Stimulated activated CD4-positive, alpha-beta T cell treated with anti-CD3 and anti-CD28 coated beads, Interleukin-15, amount 100 ng/mL, for 1 hour (primary cell): ENCODE results near the gene SLC1A2.

ENCODE experiments used
- DNase-seq, 2 donors: peaks; one replicate each; pipeline ENCODE4 v3.0.0-alpha.2; 2020; ENCODE audit warnings: low read depth in 1 of 2, low spot score in 1 of 2

SLC1A2 gene

DNA sequence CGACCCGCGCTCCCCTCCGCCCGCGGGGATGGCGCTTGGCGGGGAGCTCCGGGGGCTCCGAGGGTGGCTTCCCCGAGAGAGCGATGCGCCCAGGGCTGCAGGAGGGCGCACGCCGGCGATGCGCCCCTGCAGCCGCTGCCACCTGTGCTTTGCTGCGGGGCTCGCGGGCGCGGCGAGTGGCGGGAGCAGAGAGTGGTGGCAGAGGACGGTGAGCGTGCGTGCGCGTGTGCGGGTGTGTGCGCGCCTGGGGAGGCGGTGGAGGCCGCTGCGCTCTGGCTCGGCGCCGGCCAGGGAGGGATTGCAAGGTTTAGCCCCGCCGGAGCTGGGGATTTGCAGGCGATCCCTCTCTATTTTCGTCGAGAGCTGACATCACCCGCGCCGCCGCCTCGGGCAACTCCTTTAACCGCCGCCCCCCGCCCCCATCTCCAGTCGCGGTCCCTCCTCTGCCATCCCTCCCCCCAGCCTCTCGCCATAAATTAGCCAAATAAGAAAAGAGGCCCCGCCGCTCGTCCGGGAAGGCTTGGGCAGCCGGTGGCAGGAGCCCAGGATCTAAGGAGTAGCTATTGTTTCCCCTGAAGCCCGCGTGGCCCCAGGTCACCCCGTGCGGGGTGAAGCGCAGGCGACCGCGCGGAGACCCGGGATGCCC is at the start of gene SLC1A2:
TSS of gene SLC1A2 (minus strand) at position 375 of the 646 bp plus-strand sequence. CDS start 592 bp downstream, outside the sequence.
- DNase-seq, result no peak

GRCh38 chr11:35466058-35466457 is 46.7 kb upstream of the SLC1A2 start:
- DNase-seq, result no peak

GRCh38 chr11:35464308-35464707 is 45.0 kb upstream of the SLC1A2 start:
- no peak for DNase-seq

GRCh38 chr11:35463331-35463751 is 44.0 kb upstream of the SLC1A2 start:
- DNase-seq, result no peak

GRCh38 chr11:35461917-35462538 is 42.7 kb upstream of the SLC1A2 start:
- no peak for DNase-seq

DNA sequence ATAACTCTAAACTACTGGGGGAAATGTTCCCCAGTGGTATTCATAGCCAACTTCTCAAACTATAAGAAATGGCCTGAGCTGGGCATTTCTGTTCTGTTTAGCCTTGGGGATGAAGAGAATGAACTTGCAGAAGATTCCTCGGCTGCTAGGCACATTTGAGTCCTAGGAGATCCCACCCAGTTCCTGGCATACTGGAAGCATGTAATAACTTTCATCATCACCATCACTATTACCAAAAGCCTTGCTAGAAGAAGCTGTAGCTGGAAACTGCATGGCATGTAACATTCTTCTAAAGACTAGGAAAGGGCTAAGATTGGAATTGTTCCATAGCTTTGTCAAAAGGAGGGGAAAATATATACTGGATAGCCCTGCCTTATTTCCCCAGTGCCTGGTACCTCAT is 40.1 kb upstream of the SLC1A2 start:
- DNase-seq, result no peak

DNA sequence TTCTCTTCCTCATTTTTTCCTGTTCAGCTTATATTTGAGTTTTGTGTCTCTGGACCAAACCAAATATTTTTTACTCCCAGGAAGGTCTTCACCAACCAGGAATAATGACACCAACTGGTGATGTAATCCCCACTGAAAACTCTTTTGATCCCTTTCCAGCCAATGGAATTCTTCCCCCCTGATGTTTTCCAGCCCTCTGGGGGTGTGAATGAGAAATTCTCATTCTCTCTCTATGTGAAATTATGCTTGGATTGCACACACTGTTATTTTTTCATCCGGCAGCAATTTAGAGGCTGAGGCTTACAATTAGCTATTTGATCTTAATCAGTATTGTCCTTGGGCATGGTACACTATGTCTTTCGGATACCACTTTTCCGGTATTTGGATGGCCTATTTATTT is 39.5 kb upstream of the SLC1A2 start:
- no peak for DNase-seq

GRCh38 chr11:35454362-35454761 is 35.0 kb upstream of the SLC1A2 start:
- DNase-seq, result no peak

- DNase-seq, result no peak
Measured at GRCh38 chr11:35436581-35437250, 17.4 kb upstream of the SLC1A2 start.

- no peak for DNase-seq
Measured at GRCh38 chr11:35433588-35433987, 14.2 kb upstream of the SLC1A2 start.

DNA sequence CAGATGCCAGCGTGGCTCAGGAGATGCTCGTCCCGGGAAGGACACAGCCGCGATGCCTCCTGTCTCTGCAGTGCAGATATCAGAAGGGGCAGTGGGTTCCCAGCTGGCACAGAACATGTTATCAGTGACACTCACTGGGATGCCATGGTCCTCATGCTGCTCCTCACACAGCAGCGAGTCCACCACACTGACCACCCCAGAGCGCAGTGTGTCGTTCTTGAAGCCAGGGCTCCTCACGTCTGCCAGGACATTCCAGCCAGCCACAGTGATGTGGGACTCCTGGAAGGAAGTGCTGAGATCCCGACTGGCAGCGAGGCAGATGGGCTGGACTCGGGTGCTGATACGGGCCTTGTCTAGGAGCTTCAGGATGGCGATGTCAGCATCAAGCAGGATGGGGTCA is 13.1 kb upstream of the SLC1A2 start:
- no peak for DNase-seq

- DNase-seq, result no peak
Measured at GRCh38 chr11:35427071-35427470, 7.7 kb upstream of the SLC1A2 start.

- DNase-seq, result no peak
Measured at GRCh38 chr11:35426351-35426750, 7.0 kb upstream of the SLC1A2 start.

DNA sequence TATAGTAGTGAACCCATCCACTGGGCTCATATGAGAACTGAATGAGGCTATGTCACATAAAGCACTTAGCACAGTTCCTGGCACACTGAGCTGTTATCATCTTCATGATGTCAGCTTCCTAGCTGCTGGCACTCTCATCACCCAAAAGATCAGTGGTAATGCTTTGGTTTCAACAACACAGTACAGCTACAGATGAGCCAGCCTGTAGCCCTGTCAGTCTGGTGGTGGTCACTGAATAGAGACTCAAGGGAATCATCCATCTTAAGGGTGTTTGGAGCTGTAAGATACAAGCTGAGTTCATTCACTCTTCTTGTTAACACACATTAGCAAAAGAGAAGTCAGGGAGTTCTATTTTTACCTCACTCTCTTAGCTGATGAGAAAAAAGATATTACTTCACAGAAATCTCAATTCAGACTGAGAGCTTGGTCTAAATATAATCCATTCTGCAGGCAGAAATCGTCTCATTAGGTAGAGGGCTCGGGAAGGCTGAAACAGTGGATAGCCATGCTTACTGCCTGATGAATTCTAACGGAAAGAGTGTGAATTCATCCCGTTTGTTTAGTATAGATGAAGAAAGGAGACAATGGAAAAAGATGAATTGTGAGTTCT is 6.3 kb upstream of the SLC1A2 start:
- DNase-seq, result no peak

DNA sequence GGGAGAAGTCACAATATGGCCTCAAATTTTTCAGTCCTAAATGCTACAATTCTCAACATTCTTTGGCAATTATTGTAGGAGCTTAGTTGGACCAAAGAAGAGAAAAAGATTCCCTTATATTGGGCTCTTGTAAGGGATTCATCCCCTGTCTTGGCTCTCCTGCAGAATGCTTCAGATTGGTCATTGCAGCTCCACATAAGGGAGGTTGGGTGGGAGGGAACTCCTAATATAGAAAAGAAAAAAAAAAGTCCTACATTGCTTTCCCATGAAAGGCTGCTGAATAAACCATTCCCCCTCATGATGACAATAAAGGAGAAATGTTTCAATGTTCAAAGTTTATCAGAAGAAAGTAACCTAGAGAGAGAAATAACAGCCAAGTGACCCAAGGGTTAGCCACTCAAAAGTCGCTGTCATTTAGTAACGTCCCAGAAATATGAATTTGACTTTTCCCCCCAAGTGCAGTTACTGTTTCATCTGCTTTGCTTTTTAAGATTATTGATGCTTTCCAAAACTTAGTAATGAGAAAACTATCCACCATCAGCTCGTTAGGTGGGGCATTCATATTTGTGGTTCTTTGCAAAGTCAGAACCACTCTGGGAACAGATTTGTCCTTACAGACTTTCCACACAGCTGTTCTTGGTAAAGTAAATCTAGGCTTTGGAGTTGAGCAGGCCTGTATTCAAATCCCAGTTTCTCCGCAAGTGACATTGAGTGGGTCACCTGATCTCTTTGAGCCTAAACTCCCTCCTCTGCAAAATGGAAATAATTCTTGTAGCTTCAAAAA is 5.0 kb upstream of the SLC1A2 start:
- no peak for DNase-seq

- no peak for DNase-seq
Measured at GRCh38 chr11:35420371-35420770, 1.0 kb upstream of the SLC1A2 start.

DNA sequence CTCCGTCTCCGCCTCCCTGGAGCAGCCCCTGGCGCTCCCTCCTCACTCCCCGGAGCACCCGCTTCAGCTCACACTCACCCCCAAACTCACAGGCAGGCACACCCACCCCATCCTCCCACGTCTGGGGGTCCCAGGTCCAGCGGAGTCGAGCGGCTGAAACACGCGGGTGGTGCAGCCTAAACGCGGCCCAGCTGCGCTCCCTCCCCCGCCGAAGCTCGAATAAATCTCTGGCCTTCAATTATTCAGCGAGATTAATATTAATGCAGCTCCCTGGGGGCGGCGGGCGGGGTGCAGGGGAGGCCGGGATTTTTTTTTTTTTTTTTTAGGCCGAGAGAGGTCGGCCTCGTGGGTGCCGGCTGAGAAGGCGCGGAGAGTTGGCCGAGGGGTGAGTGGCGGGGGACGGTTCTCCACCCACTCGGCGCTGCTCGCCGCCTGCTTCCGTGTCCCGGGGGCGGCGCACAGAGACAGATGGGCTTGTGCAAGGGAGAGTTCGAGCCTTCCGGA is 524 bp upstream of the SLC1A2 start:
- no peak for DNase-seq

GRCh38 chr11:35418282-35419183 is 825 bp downstream of the SLC1A2 start:
- DNase-seq, result no peak

DNA sequence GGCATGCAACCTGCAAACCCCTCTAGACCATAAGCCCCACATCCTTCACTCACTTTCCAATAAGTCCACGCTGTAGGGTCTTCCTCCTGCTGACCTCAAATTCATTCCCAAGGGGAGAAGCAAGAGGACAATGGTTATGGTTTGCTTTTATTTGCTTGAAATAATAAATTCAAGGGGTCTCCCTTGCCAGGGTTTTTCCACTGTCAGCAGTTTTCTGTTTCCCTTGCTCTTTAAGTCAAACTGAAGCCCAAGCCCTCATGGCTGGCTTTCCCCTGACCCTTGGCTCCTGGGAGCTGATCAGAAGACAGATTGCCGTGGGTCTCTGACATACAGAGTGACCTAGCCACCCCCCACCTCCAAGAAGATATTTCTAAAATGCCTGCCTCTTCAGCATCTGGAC is 3.9 kb downstream of the SLC1A2 start:
- DNase-seq, result no peak

- DNase-seq, result no peak
Measured at GRCh38 chr11:35414776-35415175, 4.6 kb downstream of the SLC1A2 start.
